Upper lobe of left lung (tissue), 4 donors: ENCODE results near the gene CUX1.

Experiments
- EP300 ChIP-seq, 4 donors: sonication (generic); formaldehyde crosslinking; IDR thresholded peaks; one replicate each; pipeline ENCODE4 v1.5.1; 2017; ENCODE audit warnings: antibody characterized with exemption in 4 of 4, control low read depth in 2 of 4
- POLR2AphosphoS5 ChIP-seq, 2 donors: sonication (generic); formaldehyde crosslinking; IDR thresholded peaks; one replicate each; pipeline ENCODE4 v1.5.1; 2017; ENCODE audit warnings: antibody characterized with exemption in 2 of 2
- TF ChIP-seq, protein P1 (sequence below), 6 experiments: fragments of 450-650 bp in 4 of 6; fragments of 200-600 bp in 2 of 6; sonication (generic) in 2 of 6; IDR thresholded peaks; one replicate each; pipeline ENCODE4 v1.5.1; 2016 to 2019; ENCODE audit warnings: antibody characterized with exemption in 6 of 6

DNA sequence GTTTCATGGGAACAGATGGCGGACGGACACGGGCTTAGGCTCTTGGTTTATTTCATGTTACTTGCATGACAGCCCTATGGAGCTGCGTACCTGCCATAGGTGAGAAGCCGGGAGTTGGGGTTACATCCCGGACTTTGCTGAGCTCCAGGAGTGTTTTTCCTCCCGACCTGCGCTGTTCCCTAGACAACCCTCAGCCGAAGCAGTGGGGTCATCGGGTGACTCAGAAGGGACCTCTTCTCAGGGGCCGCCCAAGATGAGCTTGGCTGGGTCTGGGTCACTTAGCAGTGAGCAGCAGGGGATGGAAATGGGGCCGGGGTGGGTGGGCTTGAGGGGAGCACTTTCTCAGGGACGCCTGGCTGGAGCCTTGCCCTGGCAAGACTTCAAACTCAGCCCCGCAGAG lies 11.9 kb downstream of the CUX1 start:
- TF ChIP-seq POLR2AphosphoS5 (IDR thresholded peaks at IDR 0.05) (no peak), EP300 (IDR thresholded peaks at IDR 0.05) (no peak)
- TF ChIP-seq, protein P1, sequence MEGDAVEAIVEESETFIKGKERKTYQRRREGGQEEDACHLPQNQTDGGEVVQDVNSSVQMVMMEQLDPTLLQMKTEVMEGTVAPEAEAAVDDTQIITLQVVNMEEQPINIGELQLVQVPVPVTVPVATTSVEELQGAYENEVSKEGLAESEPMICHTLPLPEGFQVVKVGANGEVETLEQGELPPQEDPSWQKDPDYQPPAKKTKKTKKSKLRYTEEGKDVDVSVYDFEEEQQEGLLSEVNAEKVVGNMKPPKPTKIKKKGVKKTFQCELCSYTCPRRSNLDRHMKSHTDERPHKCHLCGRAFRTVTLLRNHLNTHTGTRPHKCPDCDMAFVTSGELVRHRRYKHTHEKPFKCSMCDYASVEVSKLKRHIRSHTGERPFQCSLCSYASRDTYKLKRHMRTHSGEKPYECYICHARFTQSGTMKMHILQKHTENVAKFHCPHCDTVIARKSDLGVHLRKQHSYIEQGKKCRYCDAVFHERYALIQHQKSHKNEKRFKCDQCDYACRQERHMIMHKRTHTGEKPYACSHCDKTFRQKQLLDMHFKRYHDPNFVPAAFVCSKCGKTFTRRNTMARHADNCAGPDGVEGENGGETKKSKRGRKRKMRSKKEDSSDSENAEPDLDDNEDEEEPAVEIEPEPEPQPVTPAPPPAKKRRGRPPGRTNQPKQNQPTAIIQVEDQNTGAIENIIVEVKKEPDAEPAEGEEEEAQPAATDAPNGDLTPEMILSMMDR (IDR thresholded peaks at IDR 0.05) = no peak
